ENCODE data around the gene LRRIQ3.

GRCh38 chr1:74205266-74205665, 7.3 kb upstream of the LRRIQ3 start:
- TF ChIP-seq CTCF (conservative IDR thresholded peaks at IDR 0.05; ENCODE audit: low read depth, low read length) (no peak), EZH2 (IDR thresholded peaks at IDR 0.05; ENCODE audit: low read length, unreplicated experiment) (no peak), EZH2phosphoT487 (IDR thresholded peaks at IDR 0.05; ENCODE audit: borderline replicate concordance, low read length) (no peak)
